Fibroblast of pulmonary artery (primary cell): ENCODE measurements around the gene MAP3K4.

Experiments
- DNase-seq: peaks from one replicate; pipeline ENCODE4 v3.0.0-alpha.2; 2010; ENCODE audit warnings: low read depth
- H3K4me3 ChIP-seq: replicated peaks from 2 replicates; pipeline ENCODE4 v1.5.1; 2011; ENCODE audit warnings: low read depth, mild to moderate bottlenecking, control low read depth, low read length, moderate library complexity
- CTCF ChIP-seq: IDR thresholded peaks from 2 replicates; pipeline ENCODE4 v1.5.1; 2011; ENCODE audit warnings: mild to moderate bottlenecking, control low read depth, low read length, inconsistent platforms; ENCODE audit errors: missing control alignments

Gene MAP3K4

GRCh38 chr6:160951187-160952030, 40.2 kb upstream of the MAP3K4 start:
- H3K4me3 ChIP-seq = no peak overlapping the region
- TF ChIP-seq CTCF = no peak
- DNase-seq = no peak

- DNase-seq = peak; percentile 40
- TF ChIP-seq CTCF = no peak
- H3K4me3 ChIP-seq = no peak overlapping the region
These were observed 38.8 kb upstream of the MAP3K4 start for GRCh38 chr6:160952633-160953281.

GRCh38 chr6:160955508-160956295, 35.9 kb upstream of the MAP3K4 start:
- TF ChIP-seq CTCF = no peak
- no peak for DNase-seq
- H3K4me3 ChIP-seq = no peak overlapping the region

GRCh38 chr6:160956300-160957035, 35.1 kb upstream of the MAP3K4 start:
- H3K4me3 ChIP-seq = no peak overlapping the region
- no peak for DNase-seq
- no peak for TF ChIP-seq CTCF

GRCh38 chr6:160959726-160960435, 31.7 kb upstream of the MAP3K4 start:
- DNase-seq = no peak
- H3K4me3 ChIP-seq = no peak overlapping the region
- TF ChIP-seq CTCF = no peak

GRCh38 chr6:160960839-160961238, 30.7 kb upstream of the MAP3K4 start:
- no peak overlapping the region for H3K4me3 ChIP-seq
- no peak for DNase-seq
- TF ChIP-seq CTCF = no peak
